SKM-1 (cell line): ENCODE measurements around the gene GSDME.
"Not testable (repeated sequence)": the region's sequence is repeated elsewhere in the genome, so short reads cannot be mapped to it uniquely, and the experiment has no call there.

Source experiments
- DNase-seq: peaks from one replicate; lab custom pipeline; 2025; ENCODE audit not compliant: unreplicated experiment; lab: John Stamatoyannopoulos, UW

The GSDME gene

DNA sequence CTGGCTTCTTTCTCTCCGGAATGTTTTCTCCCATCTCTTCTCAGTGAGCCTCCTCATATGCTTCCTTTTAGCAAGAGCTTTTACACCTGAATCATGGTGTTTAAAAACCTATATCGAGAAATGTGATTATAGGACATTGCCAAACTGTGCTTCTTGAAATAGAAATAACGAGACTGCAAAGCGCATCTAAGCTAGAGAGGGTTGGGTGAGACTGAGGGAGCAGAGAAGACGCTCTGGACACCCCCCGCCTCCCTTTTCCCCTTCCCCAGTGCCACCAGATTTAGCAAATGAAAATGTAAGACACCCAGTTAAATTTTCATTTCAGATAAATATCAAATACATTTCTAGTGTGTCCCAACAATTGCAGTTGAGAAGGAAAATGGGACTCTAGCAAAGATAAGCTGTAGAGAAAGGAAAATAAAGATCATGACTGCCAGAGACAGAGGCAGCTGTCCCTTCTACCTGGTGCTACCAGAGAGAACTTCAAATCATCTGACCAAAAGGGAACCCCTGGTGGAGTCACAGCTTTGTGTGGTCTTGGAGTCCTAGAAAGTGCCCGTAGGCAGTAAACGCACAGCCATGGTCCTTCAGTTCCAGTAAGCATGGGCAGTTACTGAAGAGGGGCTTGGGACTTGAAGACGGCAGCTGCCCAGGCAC lies 14.6 kb downstream of the GSDME start:
- no peak for DNase-seq

DNA sequence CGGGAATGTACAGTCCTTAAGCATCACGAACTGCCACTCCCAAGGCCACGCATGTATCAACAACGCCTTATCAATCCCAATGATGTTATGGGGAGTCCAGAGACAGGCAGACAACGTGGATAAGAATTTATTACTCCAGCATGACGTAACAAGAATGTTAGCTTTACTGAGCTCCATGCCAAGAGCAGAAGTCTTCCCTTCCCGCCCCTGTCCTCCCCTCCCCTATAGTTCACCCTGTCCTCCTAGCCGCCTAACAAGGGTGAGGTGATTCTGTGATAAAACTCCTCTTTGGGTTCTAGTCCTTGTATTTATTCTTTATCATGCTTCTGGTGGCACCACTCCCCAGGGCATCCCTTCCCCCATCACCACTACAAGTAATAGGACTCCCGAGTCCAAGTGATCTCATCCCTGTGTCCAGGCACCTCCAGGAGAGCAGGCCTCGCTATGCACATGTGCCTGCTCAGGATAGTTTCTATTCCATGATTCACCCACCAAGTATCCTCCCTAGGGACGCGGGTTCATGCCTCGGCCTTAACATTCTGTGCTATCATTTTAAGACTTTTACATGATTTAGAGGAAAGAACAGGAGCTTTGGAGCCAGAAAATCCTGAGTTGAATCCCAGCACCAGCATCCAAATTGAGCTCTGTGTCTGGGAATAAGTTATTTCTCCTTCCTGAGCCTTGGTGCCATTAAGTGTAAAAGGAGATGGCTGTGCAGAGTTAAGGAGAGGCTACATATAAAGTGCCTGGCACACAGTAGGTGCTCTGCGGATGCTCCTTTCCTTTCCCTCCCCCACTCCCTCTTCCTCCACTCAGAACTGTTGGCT lies 15.4 kb downstream of the GSDME start:
- no peak for DNase-seq

- DNase-seq = no peak
Measured at GRCh38 chr7:24740871-24741270, 16.4 kb downstream of the GSDME start.

- DNase-seq = no peak
Measured at GRCh38 chr7:24739306-24739705, 18.0 kb downstream of the GSDME start.

- no peak for DNase-seq
Measured at GRCh38 chr7:24738577-24738976, 18.7 kb downstream of the GSDME start.

- DNase-seq = no peak
Measured at GRCh38 chr7:24737281-24737680, 20.0 kb downstream of the GSDME start.

DNA sequence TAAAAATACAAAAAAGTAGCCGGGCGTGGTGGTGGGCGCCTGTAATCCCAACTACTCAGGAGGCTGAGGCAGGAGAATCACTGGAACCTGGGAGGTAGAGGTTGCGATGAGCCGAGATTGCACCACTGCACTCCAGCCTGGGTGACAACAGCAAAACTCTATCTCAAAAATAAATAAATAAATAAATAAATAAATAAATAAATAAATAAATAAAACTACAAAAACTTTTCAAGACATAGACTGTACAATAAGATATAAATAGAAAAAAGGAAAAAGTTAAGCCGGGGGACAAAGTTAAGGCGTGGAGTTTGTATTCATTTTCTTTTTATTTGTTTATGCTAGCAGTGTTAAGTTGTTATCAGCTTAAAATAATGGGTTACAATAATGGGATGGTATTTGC lies 21.7 kb downstream of the GSDME start:
- DNase-seq = not testable (repeated sequence)

- no peak for DNase-seq
Measured at GRCh38 chr7:24734306-24734705, 23.0 kb downstream of the GSDME start.

- no peak for DNase-seq
Measured at GRCh38 chr7:24733414-24734060, 23.7 kb downstream of the GSDME start.

- DNase-seq = no peak
Measured at GRCh38 chr7:24732646-24733413, 24.4 kb downstream of the GSDME start.

- no peak for DNase-seq
Measured at GRCh38 chr7:24731313-24731712, 26.0 kb downstream of the GSDME start.

DNA sequence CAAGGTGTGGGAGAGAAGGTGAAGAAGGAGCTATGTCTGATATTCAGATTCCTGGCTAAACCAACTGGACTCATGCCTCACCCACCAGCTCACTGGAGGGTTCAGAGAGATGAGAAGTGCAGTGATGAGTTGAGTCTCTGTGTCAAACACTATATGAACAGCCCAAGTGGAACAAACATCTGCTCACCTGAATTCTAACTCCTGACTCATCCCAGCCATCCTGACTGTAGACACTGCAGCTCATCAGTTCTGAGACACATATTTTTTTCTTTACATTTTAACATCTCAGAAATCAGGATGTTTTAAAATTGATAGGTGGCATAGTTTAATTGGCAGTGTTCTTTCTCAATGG lies 27.3 kb downstream of the GSDME start:
- no peak for DNase-seq

- no peak for DNase-seq
Measured at GRCh38 chr7:24729365-24730017, 27.8 kb downstream of the GSDME start.

GRCh38 chr7:24728503-24729364 lies 28.5 kb downstream of the GSDME start:
- no peak for DNase-seq

DNA sequence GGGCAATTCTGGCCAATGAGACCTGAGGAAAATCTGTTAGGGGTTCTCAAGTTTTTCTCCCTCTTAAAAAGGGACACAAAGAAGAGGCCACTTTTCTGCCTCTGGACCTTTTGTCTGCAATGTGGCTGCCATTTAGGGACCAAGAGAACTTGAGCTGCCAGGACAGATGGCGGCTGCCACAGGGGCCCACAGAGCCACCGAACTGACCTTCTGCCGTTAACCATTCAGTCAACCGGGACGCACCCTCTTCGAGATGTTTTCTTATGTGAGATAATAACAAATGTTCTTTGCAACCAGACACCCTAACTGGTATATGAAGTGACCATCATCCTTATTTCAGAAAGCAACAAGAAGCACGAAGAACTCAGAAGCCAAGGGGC lies 29.2 kb downstream of the GSDME start:
- no peak for DNase-seq

- no peak for DNase-seq
Measured at GRCh38 chr7:24727154-24728120, 29.8 kb downstream of the GSDME start.

DNA sequence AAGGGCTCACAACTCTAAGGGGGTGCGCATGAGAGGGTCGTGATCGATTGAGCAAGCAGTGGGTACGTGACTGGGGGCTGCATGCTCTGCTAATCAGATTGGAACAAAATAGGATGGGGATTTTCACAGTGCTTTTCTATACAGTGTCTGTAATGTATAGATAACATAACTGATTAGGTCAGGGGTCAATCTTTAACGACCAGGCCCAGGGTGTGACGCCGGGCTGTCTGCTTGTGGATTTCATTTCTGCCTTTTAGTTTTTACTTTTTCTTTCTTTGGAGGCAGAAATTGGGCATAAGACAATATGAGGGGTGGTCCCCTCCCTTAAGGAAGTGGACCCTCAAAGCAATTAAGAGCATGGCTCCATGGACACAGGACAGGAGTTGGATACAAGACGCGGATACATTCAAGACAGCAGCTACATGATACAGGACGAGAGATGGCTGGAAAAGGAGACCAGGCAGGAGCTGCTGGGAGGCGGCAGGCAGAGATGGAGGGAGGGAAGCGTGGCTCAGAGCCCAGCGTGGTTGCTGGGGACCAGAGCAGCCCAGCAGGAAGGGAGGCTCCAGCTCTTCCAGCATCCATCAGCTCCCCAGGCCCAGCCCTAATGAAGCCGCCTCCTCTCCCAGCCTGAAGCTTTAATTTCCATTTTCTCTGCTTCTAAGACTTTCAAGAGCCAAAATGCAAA lies 31.6 kb downstream of the GSDME start:
- no peak for DNase-seq

DNA sequence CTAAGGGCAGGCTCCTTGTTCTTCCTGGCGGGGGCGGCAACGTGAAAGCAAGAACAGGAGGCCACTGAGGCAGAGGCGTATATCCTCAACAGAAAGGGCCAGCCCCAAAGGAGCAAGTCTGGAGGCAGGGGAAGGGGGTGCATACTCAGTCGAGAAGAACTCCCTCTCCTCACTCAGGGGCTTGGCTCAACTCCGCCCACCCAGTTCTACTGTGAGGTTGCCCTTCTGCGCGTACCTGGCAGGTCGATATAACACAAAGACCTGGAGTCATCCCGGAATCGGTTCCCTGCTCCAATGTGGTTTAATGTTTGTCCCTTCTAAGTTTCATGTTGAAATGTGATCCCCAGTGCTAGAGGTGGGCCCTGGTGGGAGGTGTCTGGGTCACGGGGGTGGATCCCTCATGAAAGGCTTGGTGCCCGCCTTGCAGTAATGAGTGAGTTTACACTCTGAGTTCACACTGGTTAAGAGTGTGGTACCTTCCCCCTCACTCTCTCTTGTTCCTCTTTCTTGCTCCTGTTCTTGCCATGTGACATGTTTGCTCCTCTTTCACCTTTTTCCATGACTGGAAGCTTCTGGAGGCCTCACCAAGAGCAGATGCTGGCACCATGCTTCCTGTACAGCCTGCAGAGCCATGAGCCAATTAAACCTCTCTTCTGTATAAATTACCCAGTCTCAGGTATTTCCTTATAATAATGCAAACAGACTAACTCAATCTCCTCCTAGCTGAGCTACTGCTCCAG lies 32.6 kb downstream of the GSDME start:
- DNase-seq = no peak
